ENCODE results near the gene SMAD2. TPM values are rescaled to one million over a fixed set of nuclear protein-coding genes. Genes with fewer than 3 reads are reported as not detected.

SMAD2 gene
- polyA plus RNA-seq, 12 donors, result 60.8 to 424 (median 68.9) TPM

DNA sequence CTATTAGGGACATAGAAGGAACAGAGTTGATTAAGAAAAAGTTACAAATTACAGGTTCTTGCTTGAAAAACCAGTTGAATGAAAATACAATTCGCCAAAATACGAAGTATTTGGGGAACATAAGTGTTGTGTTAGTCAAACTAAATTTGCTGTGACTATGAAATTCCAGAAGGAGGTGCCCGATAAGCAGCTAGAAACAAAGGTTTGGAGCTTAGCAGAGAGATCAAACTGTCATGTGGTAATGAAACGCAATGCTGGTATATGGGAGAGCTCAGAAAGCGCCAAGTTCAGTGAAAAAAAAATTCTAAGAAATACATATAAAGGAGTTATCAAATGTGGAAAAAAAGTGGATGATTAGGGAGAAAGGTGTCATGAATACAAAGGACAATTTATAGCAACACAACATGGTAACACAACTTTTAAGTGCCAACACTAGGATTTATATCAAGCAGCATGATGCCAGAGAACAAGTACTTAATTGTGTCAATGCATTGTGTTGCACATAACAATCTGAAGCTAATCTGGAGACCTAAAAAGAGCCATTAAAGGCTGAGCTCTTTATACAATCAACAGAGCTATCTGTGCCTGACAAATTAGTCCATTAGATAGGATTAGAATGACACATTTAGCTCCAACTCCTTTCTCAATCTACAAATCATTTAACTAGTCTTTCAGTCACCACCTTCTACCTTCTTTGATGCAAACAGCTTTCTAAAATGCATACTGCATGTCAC, 31.2 kb downstream of the SMAD2 start:
- DNase-seq, result no peak

DNA sequence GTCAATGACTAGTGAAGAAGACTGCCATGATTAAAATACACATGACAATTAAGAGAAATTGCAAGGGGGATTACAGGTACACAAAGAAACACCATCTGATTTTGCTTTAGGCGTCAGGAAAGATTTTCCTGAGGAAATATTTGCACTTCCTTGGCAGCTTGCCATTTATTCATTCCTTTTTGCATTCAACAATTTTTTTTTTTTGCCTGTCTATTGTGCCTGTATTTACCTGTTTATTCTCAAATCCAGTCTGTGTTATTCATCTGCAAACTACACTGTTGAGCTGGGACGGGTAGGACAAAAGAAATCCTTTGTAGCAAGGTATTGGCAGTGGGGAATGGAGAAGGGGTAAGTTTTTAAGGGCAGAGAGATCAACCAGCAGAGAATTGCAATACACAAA, 31.8 kb downstream of the SMAD2 start:
- no peak for DNase-seq

- no peak for DNase-seq
Measured at GRCh38 chr18:47898055-47898454, 32.4 kb downstream of the SMAD2 start.

DNA sequence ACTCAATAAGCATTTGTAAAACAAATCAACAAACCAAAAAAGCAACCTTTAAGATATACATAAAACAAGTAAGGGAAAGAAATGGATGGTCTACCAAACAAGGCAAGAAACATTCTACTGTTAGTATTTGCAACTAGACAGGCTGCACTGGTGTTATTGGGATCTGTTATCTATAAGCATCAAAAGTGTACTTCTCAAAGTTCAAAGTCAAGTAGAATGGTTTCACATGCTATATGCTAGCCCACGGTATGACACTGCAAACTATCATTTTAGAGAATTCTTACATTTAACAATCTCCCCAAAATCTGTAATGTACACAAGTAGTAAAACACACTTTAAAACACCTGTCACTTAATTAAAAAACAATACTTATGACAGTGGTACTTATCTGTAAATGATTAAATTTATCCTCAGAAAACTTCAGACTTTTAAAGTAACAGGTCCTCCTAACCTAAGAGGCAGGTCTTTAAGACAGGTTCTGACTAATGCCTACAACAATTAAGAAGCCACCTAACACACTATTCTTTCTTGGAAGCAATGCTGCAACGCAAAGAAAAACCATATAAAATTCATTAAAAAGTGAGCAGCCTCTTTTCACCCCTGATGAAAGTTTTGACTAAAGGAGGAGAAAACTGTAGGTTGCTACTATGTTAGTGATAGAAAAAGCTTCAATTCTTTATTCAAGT, 34.8 kb downstream of the SMAD2 start:
- DNase-seq, result no peak

DNA sequence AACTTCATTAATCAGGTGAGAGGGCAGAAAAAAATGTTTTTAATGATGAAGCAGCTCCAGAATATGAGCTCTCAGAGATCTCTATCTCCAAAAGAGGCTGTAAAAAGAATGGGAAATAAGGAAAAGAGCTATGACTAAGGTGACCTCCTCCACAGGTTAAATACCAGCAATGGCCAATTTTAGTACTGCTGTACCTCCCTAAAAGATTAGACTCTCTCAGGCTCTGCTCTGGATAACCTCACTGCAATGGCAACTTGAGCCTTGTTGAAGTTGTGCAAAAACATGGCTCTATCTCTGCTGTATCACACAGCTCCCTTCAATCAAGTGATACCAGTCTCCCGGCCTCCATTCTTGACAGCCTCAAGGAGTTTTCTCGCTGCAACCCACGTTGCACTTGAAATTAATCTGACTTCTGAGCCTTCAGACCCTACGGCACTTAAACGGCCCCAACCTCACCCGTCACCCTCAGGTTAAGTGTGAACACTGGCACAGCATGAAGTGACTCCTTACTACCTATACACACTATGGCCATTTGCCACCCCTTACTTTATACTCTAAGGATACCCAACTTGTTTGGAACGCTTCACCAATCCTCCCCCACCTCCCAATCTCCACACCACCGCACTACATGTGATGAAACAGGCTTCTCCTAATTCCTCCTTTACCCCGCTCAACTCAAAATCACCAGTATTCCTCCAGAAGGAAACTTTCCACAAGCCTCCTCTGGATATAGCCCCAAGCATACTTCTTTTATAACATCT, 36.3 kb downstream of the SMAD2 start:
- DNase-seq, result no peak

DNA sequence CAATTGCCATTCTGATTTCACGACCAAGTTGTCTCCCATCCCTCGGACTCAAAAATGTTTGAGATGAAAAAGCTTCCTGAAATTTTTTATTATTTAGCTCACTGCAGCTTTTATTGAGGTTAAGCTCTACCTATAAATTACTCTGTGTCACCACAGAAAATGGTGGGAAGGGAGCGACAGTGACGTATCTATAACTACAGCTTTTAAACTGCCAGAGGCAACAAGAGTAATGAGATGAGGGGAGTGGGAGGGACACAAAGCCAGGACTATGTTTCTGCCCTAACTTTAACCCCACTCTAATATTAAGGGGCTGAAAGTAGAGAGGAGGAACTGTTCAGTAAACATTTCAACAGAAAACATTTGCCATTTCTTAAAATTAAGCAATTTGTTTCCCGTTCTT, 37.4 kb downstream of the SMAD2 start:
- DNase-seq, result no peak

DNA sequence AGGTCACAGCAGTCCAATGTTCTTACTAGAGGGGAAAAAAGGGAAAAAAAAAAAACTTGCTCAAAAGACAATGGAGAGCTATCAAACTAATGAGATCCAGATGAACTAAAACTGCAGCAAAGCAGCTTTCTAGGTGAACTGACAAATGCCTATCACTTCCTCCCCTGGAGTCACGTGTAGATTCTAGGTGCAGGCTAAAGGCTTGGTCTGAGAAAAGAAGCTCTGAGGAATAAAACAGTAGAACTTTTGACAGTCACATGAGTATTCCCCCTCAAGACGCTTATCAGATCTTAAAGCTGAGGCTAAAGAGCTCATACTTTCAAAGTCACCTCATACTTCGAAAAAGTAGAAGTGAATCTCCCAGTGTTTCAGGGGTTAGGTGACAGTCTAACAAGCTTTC, 42.3 kb downstream of the SMAD2 start:
- no peak for DNase-seq

- no peak for DNase-seq
Measured at GRCh38 chr18:47887227-47887626, 43.2 kb downstream of the SMAD2 start.

DNA sequence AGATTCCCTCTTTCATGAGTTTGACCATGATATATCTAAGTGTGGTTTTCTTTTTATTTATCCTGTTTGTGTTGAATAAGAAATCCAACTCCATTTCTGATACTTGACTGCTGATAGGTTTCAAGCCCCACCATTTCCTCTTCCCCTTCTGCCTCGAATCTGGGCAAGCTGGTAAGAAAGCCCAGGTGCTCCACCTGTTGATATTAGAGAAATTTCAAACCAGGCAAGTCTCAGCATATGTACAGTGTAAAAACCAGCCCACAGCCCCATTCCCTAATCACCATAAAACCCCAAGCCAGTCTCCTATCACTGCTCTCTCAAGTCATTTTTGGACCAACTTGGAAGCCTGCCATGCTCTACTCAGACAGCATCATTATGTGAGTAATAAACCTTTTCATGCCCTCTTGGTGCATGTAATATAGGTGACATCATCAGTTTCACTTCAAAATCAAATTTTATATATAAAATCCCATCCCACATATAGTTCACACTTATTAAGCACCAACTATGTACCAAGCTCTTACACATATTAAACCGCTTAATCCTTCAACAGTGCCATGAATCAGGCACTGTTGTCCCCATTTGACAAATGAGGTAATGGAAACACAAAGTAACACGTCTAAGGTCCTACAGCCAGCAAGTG, 46.6 kb downstream of the SMAD2 start:
- DNase-seq, result no peak

DNA sequence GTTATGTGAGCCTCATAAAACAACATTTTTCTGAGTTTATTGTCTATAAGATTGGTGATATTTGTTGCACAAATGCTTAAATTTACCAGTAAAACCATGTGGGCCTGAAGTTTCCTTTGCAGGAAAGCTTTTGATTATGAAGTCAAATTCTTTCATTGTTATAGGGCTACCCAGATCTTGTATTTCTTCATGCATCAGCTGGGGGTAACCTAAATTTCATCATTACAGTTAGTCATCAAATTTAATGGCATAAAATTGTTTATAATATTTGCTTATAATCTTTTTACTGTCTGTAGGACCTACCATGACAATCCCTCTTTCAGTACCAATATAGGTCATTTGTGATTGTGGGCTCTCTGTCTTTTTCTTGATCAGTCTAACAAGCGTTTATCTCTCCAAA, 47.8 kb downstream of the SMAD2 start:
- no peak for DNase-seq

DNA sequence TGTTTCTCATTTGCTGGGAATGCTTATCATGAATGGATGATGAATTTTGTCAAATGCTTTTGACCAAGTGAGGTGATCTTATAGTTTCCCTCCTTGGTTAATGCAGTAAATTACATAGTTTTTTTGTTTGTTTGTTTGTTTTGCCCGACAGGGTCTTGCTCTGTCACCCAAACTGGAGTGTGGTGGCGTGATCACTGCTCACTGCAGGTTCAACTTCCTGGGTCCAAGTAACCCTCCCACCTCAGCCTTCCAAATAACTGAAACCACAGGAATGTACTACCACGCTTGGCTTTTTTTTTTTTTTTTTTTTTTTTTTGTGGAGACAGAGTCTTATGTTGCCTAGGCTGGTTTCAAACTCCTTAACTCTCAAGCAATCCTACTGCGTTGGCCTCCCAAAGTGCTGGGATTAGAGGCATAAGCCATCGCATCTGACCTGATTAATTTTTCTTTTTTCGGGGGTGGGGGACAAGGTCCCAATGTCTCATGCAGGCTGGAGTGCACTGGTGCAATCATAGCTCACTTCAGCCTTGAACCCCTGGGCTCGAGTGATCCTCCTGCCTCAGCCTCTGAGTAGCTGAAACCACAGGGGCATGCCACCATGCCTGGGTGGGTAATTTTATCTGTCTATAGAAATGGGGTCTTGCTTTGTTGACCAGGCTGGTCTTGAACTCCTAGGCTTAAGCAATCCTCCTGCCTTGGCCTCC, 48.6 kb downstream of the SMAD2 start:
- no peak for DNase-seq

GRCh38 chr18:47881042-47881441, 49.4 kb downstream of the SMAD2 start:
- no peak for DNase-seq

DNA sequence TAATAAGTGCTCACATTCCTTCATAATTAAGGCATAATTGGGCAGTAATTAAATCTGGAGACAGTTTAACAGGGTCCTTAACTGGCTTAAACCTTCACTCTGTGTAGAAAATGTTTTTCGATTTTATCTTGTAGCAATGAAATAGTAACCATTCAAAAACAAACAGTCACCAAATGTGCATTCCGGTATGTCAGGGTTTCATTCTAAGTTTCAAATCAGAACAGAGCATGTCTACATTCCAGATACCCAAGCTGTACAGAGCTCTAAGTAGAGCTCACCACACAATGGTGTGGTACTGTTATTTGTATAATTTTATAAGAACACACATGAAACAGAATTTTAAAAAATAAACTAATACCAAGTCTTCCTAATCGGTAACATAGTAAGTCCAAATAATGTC, 52.6 kb downstream of the SMAD2 start:
- no peak for DNase-seq

- no peak for DNase-seq
Measured at GRCh38 chr18:47876813-47877212, 53.6 kb downstream of the SMAD2 start.

DNA sequence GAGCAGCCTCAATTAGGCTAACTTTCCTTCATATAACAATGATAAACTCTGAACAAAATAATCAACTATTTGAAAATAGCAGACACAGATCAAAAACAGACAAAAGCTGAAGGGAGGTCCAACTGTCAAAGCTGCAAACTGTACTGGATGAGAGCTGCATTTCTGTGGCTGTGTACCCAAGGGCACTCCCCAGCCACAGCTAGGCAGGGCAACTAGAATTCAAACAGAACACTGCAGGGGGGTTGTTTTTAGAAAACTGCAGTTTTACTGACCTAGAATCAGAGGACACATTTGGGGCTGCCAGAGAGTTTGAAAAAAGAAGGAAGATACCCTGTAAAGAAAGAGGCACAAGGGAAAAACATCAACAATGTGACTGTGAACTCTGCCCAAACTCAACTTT, 56.8 kb downstream of the SMAD2 start:
- DNase-seq, result no peak

DNA sequence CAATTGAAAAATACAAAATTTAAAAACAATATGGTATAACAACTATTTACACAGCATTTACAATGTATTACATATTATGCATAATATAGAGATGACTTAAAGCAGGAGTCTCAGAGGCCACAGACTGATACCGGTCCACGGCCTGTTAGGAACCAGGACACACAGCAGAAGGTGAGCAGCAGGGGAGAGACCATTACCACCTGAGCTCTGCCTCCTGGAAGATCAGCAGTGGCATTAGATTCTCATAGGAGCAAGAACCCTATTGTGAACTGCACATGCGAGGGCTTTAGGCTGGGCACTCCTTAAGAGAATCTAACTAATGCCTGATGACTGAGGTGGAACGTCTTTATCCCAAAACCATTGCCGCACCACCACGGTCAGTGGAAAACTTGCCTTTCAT, 58.0 kb downstream of the SMAD2 start:
- DNase-seq, result no peak

GRCh38 chr18:47871288-47871687, 59.2 kb downstream of the SMAD2 start:
- DNase-seq, result no peak

DNA sequence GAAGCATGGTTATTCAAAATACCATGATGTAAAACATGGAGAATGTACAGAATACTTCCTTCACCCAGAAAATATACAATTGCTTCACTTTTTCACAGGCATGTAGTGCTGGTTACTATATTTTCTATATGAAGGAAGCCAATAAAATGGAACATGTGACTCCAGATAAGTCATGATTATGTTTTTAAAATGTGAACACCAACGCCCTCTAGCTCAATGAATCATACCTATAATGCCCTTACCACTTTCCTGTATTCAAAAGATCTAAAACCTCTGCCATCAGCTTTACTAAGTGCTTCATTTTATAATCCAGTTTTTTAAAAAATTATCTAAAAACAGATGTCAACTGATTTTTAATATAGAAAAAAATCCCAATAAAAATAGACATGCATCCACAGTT, 59.9 kb downstream of the SMAD2 start:
- no peak for DNase-seq

- DNase-seq, result no peak
Measured at GRCh38 chr18:47868744-47869143, 61.7 kb downstream of the SMAD2 start.

- no peak for DNase-seq
Measured at GRCh38 chr18:47865183-47865582, 65.3 kb downstream of the SMAD2 start.

GRCh38 chr18:47863041-47863440, 67.4 kb downstream of the SMAD2 start:
- DNase-seq, result no peak

GRCh38 chr18:47858607-47859006, 71.9 kb downstream of the SMAD2 start:
- DNase-seq, result no peak
